Breast epithelium (tissue), 4 donors: ENCODE results near the gene F13A1. TPM values are rescaled to one million over a fixed set of nuclear protein-coding genes. Genes with fewer than 3 reads are reported as not detected.
"Not testable (repeated sequence)": the region's sequence is repeated elsewhere in the genome, so short reads cannot be mapped to it uniquely, and the experiment has no call there.

Source experiments
- DNase-seq, 2 donors: peaks; one replicate each; pipeline ENCODE4 v3.0.0-alpha.2; 2019; ENCODE audit warnings: low spot score in 2 of 2
- H3K27ac ChIP-seq, 2 donors: fragments of 200-600 bp; sonication (generic) in 1 of 2; one replicate each; pipeline ENCODE4 v1.5.1; 2016 to 2019; ENCODE audit warnings: mild to moderate bottlenecking in 1 of 2
- H3K27me3 ChIP-seq, 2 donors: fragments of 200-600 bp; sonication (generic) in 1 of 2; one replicate each; pipeline versions ENCODE4 v1.5.1 to v1.6.0; 2017 to 2019; ENCODE audit warnings: control low read depth in 1 of 2, mild to moderate bottlenecking in 1 of 2
- H3K36me3 ChIP-seq: fragments of 200-600 bp; one replicate; pipeline ENCODE4 v1.5.1; 2019
- H3K4me1 ChIP-seq, 2 donors: fragments of 200-600 bp; sonication (generic); one replicate each; pipeline ENCODE4 v1.5.1; 2016 to 2019; ENCODE audit warnings: control low read depth in 1 of 2
- H3K4me3 ChIP-seq, 3 donors: fragments of 200-600 bp; sonication (generic); 1 replicate in 2 of 3; 2 replicates in 1 of 3; pipeline ENCODE4 v1.5.1; 2016 to 2019; ENCODE audit warnings: mild to moderate bottlenecking in 3 of 3, moderate library complexity in 2 of 3
- H3K9me3 ChIP-seq, 2 donors: fragments of 200-600 bp; sonication (generic) in 1 of 2; one replicate each; pipeline ENCODE4 v1.5.1; 2016 to 2019; ENCODE audit warnings: control low read depth in 1 of 2
- CTCF ChIP-seq, 3 donors: fragments of 450-650 bp; IDR thresholded peaks; one replicate each; pipeline ENCODE4 v1.5.1; 2016 to 2017; ENCODE audit warnings: antibody characterized with exemption in 3 of 3, mild to moderate bottlenecking in 3 of 3, moderate library complexity in 3 of 3
- POLR2A ChIP-seq: fragments of 450-650 bp; IDR thresholded peaks from one replicate; pipeline ENCODE4 v1.6.1; 2016; ENCODE audit warnings: antibody characterized with exemption, mild to moderate bottlenecking, moderate library complexity
- POLR2AphosphoS5 ChIP-seq, 3 donors: sonication (generic); formaldehyde crosslinking; IDR thresholded peaks; one replicate each; pipeline ENCODE4 v1.6.1; 2017; ENCODE audit warnings: antibody characterized with exemption in 3 of 3
- intact Hi-C: fragments of 100-400 bp; cut with DNase I; formaldehyde crosslinking; loops from one replicate; pipeline ENCODE4 v1.15.1; 2023; ENCODE audit warnings: low total_unique reads
- total RNA-seq, 3 donors: library from RNA; depleted of rRNA; stranded (reverse); fragments of >200 nt; gene quantifications; one replicate each; pipeline ENCODE4 v1.1.0, GENCODE V29; 2016

The F13A1 gene
- total RNA-seq, 3 donors from 2014 or later: 45.6 to 357 (median 53.3) TPM

DNA sequence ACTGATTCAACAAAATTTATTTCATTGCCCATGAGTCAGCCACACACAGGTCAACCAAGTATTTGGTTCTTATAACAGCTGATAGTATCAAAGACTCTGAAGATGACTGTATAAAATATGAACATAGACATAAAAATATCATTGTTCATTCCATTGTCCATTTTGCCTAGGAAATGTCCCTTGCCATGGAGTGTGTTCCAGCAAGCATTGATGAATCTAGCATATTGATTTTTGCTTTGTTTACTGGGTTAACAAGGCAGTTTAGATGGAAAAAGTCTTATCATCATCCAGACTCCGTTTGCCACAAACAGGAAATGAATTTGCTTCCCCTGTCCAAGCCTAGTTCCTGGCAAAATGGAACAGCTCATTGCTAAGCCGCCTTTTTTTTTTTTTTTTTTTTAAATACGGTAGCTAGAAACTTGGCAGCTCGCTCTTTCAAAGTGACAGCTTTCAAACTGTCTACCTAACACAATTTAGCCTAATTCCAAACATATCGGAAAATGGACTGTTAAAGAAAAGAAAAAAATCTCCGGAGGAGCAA lies 7.5 kb downstream of the F13A1 start:
- no peak for DNase-seq
- H3K9me3 ChIP-seq: no peaks in the 10 kb centered on the region
- no peaks in the 10 kb centered on the region for H3K36me3 ChIP-seq
- TF ChIP-seq POLR2A (no peak), POLR2AphosphoS5 (IDR thresholded peaks at IDR 0.05) (no peak), CTCF (IDR thresholded peaks at IDR 0.05) (no peak)
- H3K27me3 ChIP-seq: peaks cover 0 to 10% of the 10 kb centered on the region in 2 donors
- no peak overlapping the region for H3K4me3 ChIP-seq
- intact Hi-C loops: no loop called here
- no peak overlapping the region for H3K27ac ChIP-seq
- no peaks in the 10 kb centered on the region for H3K4me1 ChIP-seq

DNA sequence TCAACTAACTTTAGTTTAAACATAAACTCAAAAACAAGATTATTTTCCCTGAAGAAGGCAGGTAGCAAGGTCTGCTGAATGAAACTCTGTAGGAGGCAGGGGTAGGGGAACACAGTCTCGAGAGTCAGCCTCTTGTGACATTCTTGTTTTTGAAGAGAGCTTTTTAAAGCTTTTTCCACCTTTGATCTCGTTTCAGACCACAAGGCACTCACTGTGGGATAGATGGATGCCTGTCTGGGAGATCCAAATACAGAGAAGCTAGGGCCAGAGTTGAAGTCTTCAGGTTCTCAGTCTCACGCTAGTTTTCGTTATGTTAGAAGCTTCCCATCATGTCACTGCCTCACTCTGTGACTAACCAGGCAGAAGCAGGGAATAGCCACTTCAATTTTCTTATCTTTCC lies 14.9 kb downstream of the F13A1 start:
- intact Hi-C loops: no loop called here
- TF ChIP-seq POLR2AphosphoS5 (IDR thresholded peaks at IDR 0.05) (no peak), CTCF (IDR thresholded peaks at IDR 0.05) (no peak), POLR2A (no peak)
- Histone ChIP-seq H3K9me3 (no peaks in the 10 kb centered on the region), H3K27ac (no peak overlapping the region), H3K36me3 (no peaks in the 10 kb centered on the region), H3K4me1 (no peaks in the 10 kb centered on the region), H3K27me3 (no peaks in the 10 kb centered on the region), H3K4me3 (no peak overlapping the region)
- DNase-seq: no peak

- H3K4me3 ChIP-seq, H3K4me1 ChIP-seq, H3K36me3 ChIP-seq, H3K27ac ChIP-seq, DNase-seq, H3K27me3 ChIP-seq, intact Hi-C loops, H3K9me3 ChIP-seq: not testable (repeated sequence)
Observed at GRCh38 chr6:6300383-6300782, 20.1 kb downstream of the F13A1 start.

GRCh38 chr6:6293317-6293716 lies 27.1 kb downstream of the F13A1 start:
- Histone ChIP-seq H3K4me1 (no peaks in the 10 kb centered on the region), H3K27ac (no peak overlapping the region), H3K4me3 (no peak overlapping the region), H3K9me3 (no peaks in the 10 kb centered on the region), H3K36me3 (no peaks in the 10 kb centered on the region), H3K27me3 (peaks cover 0 to 5% of the 10 kb centered on the region in 2 donors)
- DNase-seq: no peak
- TF ChIP-seq POLR2A (no peak), CTCF (IDR thresholded peaks at IDR 0.05) (no peak), POLR2AphosphoS5 (IDR thresholded peaks at IDR 0.05) (no peak)
- intact Hi-C loops: no loop called here

- peaks cover 0 to 5% of the 10 kb centered on the region in 2 donors for H3K27me3 ChIP-seq
- no peak overlapping the region for H3K27ac ChIP-seq
- H3K4me3 ChIP-seq: no peak overlapping the region
- H3K36me3 ChIP-seq: no peaks in the 10 kb centered on the region
- intact Hi-C loops: no loop called here
- no peaks in the 10 kb centered on the region for H3K4me1 ChIP-seq
- TF ChIP-seq POLR2AphosphoS5 (IDR thresholded peaks at IDR 0.05) (no peak), CTCF (IDR thresholded peaks at IDR 0.05) (no peak), POLR2A (no peak)
- H3K9me3 ChIP-seq: no peaks in the 10 kb centered on the region
- DNase-seq: no peak
Observed at GRCh38 chr6:6287415-6287814, 33.0 kb downstream of the F13A1 start.

- no peaks in the 10 kb centered on the region for H3K9me3 ChIP-seq
- no peak for TF ChIP-seq POLR2AphosphoS5 (IDR thresholded peaks at IDR 0.05)
- no peak for TF ChIP-seq CTCF (IDR thresholded peaks at IDR 0.05)
- no peak for TF ChIP-seq POLR2A
- no peaks in the 10 kb centered on the region for H3K27me3 ChIP-seq
- DNase-seq: no peak
- no peaks in the 10 kb centered on the region for H3K36me3 ChIP-seq
- no peak overlapping the region for H3K27ac ChIP-seq
- intact Hi-C loops: no loop called here
- no peak overlapping the region for H3K4me3 ChIP-seq
- no peaks in the 10 kb centered on the region for H3K4me1 ChIP-seq
Observed at GRCh38 chr6:6285679-6286078, 34.8 kb downstream of the F13A1 start.
